Measurements from ENCODE around the gene TECPR1. TPM values are rescaled to one million over a fixed set of nuclear protein-coding genes. Genes with fewer than 3 reads are reported as not detected.

The TECPR1 gene
- total and polyA plus RNA-seq, 4 donors, result 16.7 to 73.6 (median 31.8) TPM

DNA sequence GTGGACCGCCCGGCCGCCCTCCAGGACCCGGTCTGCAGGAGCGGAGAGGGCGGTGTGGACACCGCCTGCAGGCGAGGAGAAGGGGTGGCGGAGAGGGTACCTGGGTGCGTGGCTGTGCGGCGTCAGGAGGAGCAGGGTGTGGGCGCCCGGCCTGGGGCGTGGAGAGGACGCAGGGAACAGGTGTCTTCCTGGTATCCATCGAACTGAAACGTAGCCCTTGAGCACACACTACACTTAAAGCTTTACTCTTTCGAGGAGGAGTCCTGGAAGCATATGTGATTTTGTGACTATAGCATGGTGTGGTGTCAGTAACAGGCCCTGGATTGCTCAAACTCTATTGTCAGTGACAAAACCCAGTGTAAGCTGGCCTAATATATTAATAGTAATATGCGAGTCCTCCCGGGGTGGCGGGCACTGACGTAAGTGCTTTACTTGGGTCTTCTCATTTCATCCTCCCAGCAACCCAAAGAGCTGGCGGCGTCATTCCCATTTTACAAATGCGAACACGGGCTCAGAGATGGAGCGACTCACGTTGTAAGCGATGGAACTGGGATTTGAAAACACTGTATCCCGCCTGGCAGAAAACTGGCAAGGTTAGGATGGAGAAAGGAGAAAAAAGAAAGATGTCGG, 508 bp upstream of the TECPR1 start:
- ATAC-seq (ENCODE audit: insufficient read depth, low FRiP score) (peak; percentile 25), DNase-seq (peak in 1 of 3 donors; percentile 21)

DNA sequence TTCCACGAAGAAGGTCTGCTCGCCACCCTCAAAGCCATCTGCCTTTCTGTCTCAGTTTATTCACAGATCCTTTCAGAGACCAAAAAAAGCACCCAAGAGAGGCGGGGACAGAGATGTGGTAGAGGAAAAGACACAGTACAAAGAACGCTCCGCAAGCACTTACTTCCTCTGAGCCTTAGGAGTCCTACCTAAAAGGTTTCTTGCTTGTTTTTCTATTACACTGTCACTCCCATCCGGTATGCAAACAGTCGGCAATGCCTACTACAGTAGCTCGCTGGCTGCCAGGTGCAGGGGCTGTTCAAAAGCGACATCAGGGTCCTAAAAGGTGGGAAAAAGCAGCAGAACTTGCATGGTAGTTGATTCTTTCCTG, 816 bp downstream of the TECPR1 start:
- DNase-seq (no peak), ATAC-seq (ENCODE audit: insufficient read depth, low FRiP score) (peak; percentile 4)
- H3K4me3 ChIP-seq, result peak overlapping the region; percentile 96
- no peaks in the 10 kb centered on the region for H3K9me3 ChIP-seq (ENCODE audit: control insufficient read depth in 4 of 4, insufficient read depth in 3 of 4, low read length in 3 of 4)
- H3K27me3 ChIP-seq (ENCODE audit: control insufficient read depth in 3 of 3, insufficient read depth in 3 of 3, low read length in 2 of 3), result no peaks in the 10 kb centered on the region
- H3K36me3 ChIP-seq (ENCODE audit: control insufficient read depth in 4 of 4, insufficient read depth in 4 of 4, low read length in 4 of 4), result peaks cover 0 to 2% (median 0%) of the 10 kb centered on the region in 4 donors
- peak overlapping the region; percentile 39 to 68 for H3K9ac ChIP-seq (ENCODE audit: insufficient read depth in 1 of 2, low read length in 2 of 2)
- TF ChIP-seq, protein P1, sequence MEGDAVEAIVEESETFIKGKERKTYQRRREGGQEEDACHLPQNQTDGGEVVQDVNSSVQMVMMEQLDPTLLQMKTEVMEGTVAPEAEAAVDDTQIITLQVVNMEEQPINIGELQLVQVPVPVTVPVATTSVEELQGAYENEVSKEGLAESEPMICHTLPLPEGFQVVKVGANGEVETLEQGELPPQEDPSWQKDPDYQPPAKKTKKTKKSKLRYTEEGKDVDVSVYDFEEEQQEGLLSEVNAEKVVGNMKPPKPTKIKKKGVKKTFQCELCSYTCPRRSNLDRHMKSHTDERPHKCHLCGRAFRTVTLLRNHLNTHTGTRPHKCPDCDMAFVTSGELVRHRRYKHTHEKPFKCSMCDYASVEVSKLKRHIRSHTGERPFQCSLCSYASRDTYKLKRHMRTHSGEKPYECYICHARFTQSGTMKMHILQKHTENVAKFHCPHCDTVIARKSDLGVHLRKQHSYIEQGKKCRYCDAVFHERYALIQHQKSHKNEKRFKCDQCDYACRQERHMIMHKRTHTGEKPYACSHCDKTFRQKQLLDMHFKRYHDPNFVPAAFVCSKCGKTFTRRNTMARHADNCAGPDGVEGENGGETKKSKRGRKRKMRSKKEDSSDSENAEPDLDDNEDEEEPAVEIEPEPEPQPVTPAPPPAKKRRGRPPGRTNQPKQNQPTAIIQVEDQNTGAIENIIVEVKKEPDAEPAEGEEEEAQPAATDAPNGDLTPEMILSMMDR (IDR thresholded peaks at IDR 0.05; ENCODE audit: control extremely low read depth, extremely low read depth), result no peak
- H3K27ac ChIP-seq (ENCODE audit: low read depth in 1 of 2, low read length in 1 of 2), result peak overlapping the region; percentile 64 to 94
- H3K4me1 ChIP-seq (ENCODE audit: control insufficient read depth in 5 of 5, insufficient read depth in 5 of 5, low read length in 5 of 5), result peaks cover 0 to 20% (median 5%) of the 10 kb centered on the region in 5 donors
- 11 to 14% methylated on average over 9 of the region's 9 CpGs for WGBS, 2 donors

More for the DNA sequence above, 508 bp upstream of the TECPR1 start:
- Histone ChIP-seq H3K9ac (ENCODE audit: insufficient read depth in 1 of 2, low read length in 2 of 2) (peak overlapping the region; percentile 33 to 59), H3K27me3 (ENCODE audit: control insufficient read depth in 3 of 3, insufficient read depth in 3 of 3, low read length in 2 of 3) (no peaks in the 10 kb centered on the region), H3K9me3 (ENCODE audit: control insufficient read depth in 4 of 4, insufficient read depth in 3 of 4, low read length in 3 of 4) (no peaks in the 10 kb centered on the region), H3K27ac (ENCODE audit: low read depth in 1 of 2, low read length in 1 of 2) (peak overlapping the region; percentile 65 to 93), H3K36me3 (ENCODE audit: control insufficient read depth in 4 of 4, insufficient read depth in 4 of 4, low read length in 4 of 4) (peaks cover 0 to 7% (median 0%) of the 10 kb centered on the region in 4 donors), H3K4me1 (ENCODE audit: control insufficient read depth in 5 of 5, insufficient read depth in 5 of 5, low read length in 5 of 5) (peaks cover 0 to 18% (median 5%) of the 10 kb centered on the region in 5 donors), H3K4me3 (peak overlapping the region; percentile 82)
- TF ChIP-seq, protein P1 (IDR thresholded peaks at IDR 0.05; ENCODE audit: control extremely low read depth, extremely low read depth), result no peak
- WGBS, 2 donors, result 21 to 22% methylated on average over 31 to 32 of the region's 32 CpGs

DNA sequence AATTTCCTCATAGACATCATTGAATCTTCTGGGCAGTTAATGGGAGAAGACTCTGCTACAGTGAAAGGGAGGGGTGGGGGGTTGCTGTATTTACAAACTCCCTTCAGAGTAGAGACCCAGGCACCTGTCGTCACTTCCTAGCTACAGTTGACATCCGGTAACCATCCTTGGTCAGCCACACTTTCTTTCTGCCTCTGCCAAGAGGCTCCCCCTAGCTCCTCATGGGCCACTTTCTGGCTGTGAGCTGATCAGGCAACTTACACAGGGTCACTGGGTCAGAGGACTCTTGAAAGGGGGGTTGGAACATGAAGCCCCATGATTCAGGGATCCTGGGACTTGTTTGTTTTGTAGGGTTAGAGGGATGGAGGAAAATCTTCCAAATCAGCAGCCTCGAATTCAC, 1.2 kb downstream of the TECPR1 start:
- TF ChIP-seq, protein P1 (IDR thresholded peaks at IDR 0.05; ENCODE audit: control extremely low read depth, extremely low read depth), result no peak
- H3K4me1 ChIP-seq (ENCODE audit: control insufficient read depth in 5 of 5, insufficient read depth in 5 of 5, low read length in 5 of 5), result peaks cover 0 to 20% (median 5%) of the 10 kb centered on the region in 5 donors

More for the DNA sequence above, 1.2 kb downstream of the TECPR1 start:
- peak in 2 of 3 donors; percentile 22 to 32 for DNase-seq
- no peaks in the 10 kb centered on the region for H3K27me3 ChIP-seq (ENCODE audit: control insufficient read depth in 3 of 3, insufficient read depth in 3 of 3, low read length in 2 of 3)
- H3K4me3 ChIP-seq, result no peak overlapping the region
- no peak for ATAC-seq (ENCODE audit: insufficient read depth, low FRiP score)
- H3K27ac ChIP-seq (ENCODE audit: low read depth in 1 of 2, low read length in 1 of 2), result peak overlapping the region; percentile 64 to 94
- H3K9ac ChIP-seq (ENCODE audit: insufficient read depth in 1 of 2, low read length in 2 of 2), result no peak overlapping the region
- H3K9me3 ChIP-seq (ENCODE audit: control insufficient read depth in 4 of 4, insufficient read depth in 3 of 4, low read length in 3 of 4), result no peaks in the 10 kb centered on the region
- H3K36me3 ChIP-seq (ENCODE audit: control insufficient read depth in 4 of 4, insufficient read depth in 4 of 4, low read length in 4 of 4), result peaks cover 0 to 2% (median 0%) of the 10 kb centered on the region in 4 donors
- WGBS, 2 donors, result 31 to 36% methylated on average over 3 of the region's 3 CpGs
